Thyroid gland (tissue), 4 donors: ENCODE results near the gene CDC42EP1. TPM values are rescaled to one million over a fixed set of nuclear protein-coding genes. Genes with fewer than 3 reads are reported as not detected.

Experiments
- DNase-seq, 2 donors: peaks; one replicate each; pipeline ENCODE4 v3.0.0-alpha.2; 2019
- H3K27ac ChIP-seq, 3 donors: fragments of 200-600 bp; sonication (generic); 1 replicate in 2 of 3; 2 replicates in 1 of 3; pipeline ENCODE4 v1.5.1; 2016 to 2019; ENCODE audit warnings: mild to moderate bottlenecking in 1 of 3, moderate library complexity in 1 of 3
- H3K27me3 ChIP-seq: fragments of 200-600 bp; sonication (generic); one replicate; pipeline ENCODE4 v1.5.1; 2019
- H3K36me3 ChIP-seq, 2 donors: fragments of 200-600 bp; sonication (generic); one replicate each; pipeline ENCODE4 v1.5.1; 2016 to 2019
- H3K4me1 ChIP-seq, 2 donors: fragments of 200-600 bp; sonication (generic); one replicate each; pipeline ENCODE4 v1.5.1; 2017 to 2019
- H3K4me3 ChIP-seq, 3 donors: fragments of 200-600 bp; sonication (generic); replicated peaks in 1 of 3; 1 replicate in 2 of 3; 2 replicates in 1 of 3; pipeline ENCODE4 v1.5.1; 2016; ENCODE audit warnings: mild to moderate bottlenecking in 1 of 3
- H3K9me3 ChIP-seq: fragments of 200-600 bp; sonication (generic); one replicate; pipeline ENCODE4 v1.5.1; 2017
- CTCF ChIP-seq, 6 experiments: fragments of 200-600 bp in 3 of 6; fragments of 450-650 bp in 3 of 6; sonication (generic) in 3 of 6; IDR thresholded peaks; one replicate each; pipeline ENCODE4 v1.5.1; 2016 to 2019; ENCODE audit warnings: antibody characterized with exemption in 6 of 6, mild to moderate bottlenecking in 2 of 6, inconsistent platforms in 1 of 6, moderate library complexity in 1 of 6
- POLR2A ChIP-seq, 2 donors: fragments of 450-650 bp; IDR thresholded peaks; one replicate each; pipeline ENCODE4 v1.6.1; 2017; ENCODE audit warnings: antibody characterized with exemption in 2 of 2, mild to moderate bottlenecking in 2 of 2, moderate library complexity in 1 of 2
- WGBS, 2 donors: methylation state at CpG; one replicate each; pipeline ENCODE4 v1.1.5; 2017; 5-methylcytosine and 5-hydroxymethylcytosine counted together
- intact Hi-C: fragments of 100-400 bp; cut with DNase I; formaldehyde crosslinking; loops from one replicate; pipeline ENCODE4 v1.15.1; 2023
- total RNA-seq, 4 donors: library from RNA; depleted of rRNA; stranded (reverse); fragments of >200 nt; gene quantifications; one replicate each; pipeline ENCODE4 v1.2.3, GENCODE V29; 2016

CDC42EP1 gene
- total RNA-seq = 10 to 100 TPM; 15.7 to 23.3 (median 18.3) TPM

DNA sequence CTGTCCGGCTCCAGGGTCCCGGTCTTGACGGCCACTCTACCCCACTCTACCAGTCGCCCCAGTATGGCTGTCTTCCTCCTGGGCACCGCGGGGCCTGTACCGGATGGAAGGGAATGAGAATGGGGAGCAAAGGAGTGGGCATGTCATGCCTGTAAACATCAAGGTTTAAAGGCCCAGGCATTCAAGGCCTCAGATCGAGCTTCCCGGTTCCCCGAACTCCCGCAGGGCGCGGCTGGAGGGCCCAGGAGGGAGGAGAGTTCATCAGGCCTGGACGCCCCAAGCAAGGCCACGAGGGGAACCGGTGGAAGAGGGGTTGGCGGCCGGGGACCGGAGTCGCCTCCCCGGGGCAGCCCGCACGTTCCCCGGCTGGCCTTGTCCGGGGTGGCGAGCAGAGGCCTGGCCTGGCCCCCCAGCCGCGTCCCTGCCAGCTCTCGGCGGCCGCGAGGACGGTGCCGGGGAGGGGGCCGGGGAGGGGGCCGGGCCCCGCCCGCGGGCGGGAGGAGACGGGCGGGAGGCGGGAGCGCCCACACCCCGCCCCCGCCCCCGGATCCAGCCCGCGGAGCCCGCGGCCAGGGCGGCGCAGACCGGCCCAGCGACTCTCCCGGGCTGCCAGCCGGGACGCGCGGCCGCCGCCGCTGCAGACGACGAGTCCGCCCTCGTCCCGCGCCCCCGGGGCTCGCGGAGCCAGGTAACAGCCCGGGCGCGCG lies at the start of gene CDC42EP1:
TSS of gene CDC42EP1 (plus strand) at position 580 of the 707 bp plus-strand sequence. CDS start 5,870 bp downstream, outside the sequence.
- Histone ChIP-seq H3K4me1 (peaks cover 20 to 46% of the 10 kb centered on the region in 2 donors), H3K27ac (peak within 1 kb of the TSS; percentile 98 to 99 (median 98)), H3K36me3 (no peaks in the 10 kb centered on the region), H3K27me3 (no peaks in the 10 kb centered on the region), H3K9me3 (no peaks in the 10 kb centered on the region), H3K4me3 (peak within 1 kb of the TSS; percentile 68 to 88 (median 77))
- DNase-seq = peak; percentile 61
- TF ChIP-seq CTCF (IDR thresholded peaks at IDR 0.05) (no peak), POLR2A (IDR thresholded peaks at IDR 0.05) (peak; percentile 49 to 74)
- WGBS, 2 donors = 24 to 30% methylated on average over 15 to 16 of the region's 76 CpGs
- intact Hi-C loops = no loop called here

- TF ChIP-seq CTCF (IDR thresholded peaks at IDR 0.05) (no peak), POLR2A (IDR thresholded peaks at IDR 0.05) (no peak)
- no peaks in the 10 kb centered on the region for H3K9me3 ChIP-seq
- H3K4me3 ChIP-seq = no peak overlapping the region
- no peaks in the 10 kb centered on the region for H3K36me3 ChIP-seq
- H3K27ac ChIP-seq = peak overlapping the region in 1 of 3 donors; percentile 33
- intact Hi-C loops = no loop called here
- peaks cover 7 to 23% of the 10 kb centered on the region in 2 donors for H3K4me1 ChIP-seq
- no peak for DNase-seq
- no peaks in the 10 kb centered on the region for H3K27me3 ChIP-seq
- 86% methylated on average over 6 of the region's 6 CpGs for WGBS, 2 donors
Observed at GRCh38 chr22:37511395-37512104, 48.7 kb upstream of the CDC42EP1 start.

DNA sequence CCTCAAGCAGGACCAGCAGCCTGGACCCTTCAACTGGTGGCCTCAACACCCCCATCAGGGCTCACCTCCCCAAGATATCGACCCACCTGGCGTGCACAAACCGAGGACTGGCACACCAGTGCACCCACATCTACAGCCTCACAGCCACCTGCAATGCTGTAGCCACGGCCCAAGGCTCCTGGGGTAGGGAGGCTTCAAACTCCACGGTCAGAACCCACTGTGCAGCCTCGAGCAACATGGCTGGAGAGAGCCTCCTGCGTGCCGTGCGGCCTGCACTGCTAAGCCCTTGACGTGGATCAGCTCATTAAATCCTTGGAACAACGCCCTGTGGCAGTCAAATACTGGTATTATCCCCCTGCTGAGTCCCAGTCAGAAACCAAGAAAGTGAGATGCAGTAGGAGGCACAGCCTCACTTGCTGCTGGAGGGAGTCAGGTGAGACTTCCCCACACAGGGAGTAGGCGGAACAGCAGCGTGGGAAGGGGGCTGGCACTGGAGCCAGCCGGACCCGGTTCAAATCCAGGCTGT lies 45.7 kb upstream of the CDC42EP1 start:
- intact Hi-C loops = no loop called here
- H3K27me3 ChIP-seq = no peaks in the 10 kb centered on the region
- H3K9me3 ChIP-seq = no peaks in the 10 kb centered on the region
- H3K36me3 ChIP-seq = no peaks in the 10 kb centered on the region
- no peak for TF ChIP-seq POLR2A (IDR thresholded peaks at IDR 0.05)
- TF ChIP-seq CTCF (IDR thresholded peaks at IDR 0.05) = no peak
- H3K4me1 ChIP-seq = peaks cover 10 to 23% of the 10 kb centered on the region in 2 donors
- H3K4me3 ChIP-seq = no peak overlapping the region
- H3K27ac ChIP-seq = no peak overlapping the region
- 82 to 84% methylated on average over 8 to 15 of the region's 15 CpGs for WGBS, 2 donors
- no peak for DNase-seq

GRCh38 chr22:37515901-37516300 lies 44.4 kb upstream of the CDC42EP1 start:
- no peak for TF ChIP-seq CTCF (IDR thresholded peaks at IDR 0.05)
- TF ChIP-seq POLR2A (IDR thresholded peaks at IDR 0.05) = no peak

More at GRCh38 chr22:37515901-37516300, 44.4 kb upstream of the CDC42EP1 start:
- no peak for DNase-seq
- intact Hi-C loops = no loop called here
- WGBS, 2 donors = 94 to 98% methylated on average over 9 to 20 of the region's 23 CpGs
- no peak overlapping the region for H3K4me3 ChIP-seq
- H3K27me3 ChIP-seq = no peaks in the 10 kb centered on the region
- peaks cover 10 to 23% of the 10 kb centered on the region in 2 donors for H3K4me1 ChIP-seq
- H3K27ac ChIP-seq = no peak overlapping the region
- H3K36me3 ChIP-seq = no peaks in the 10 kb centered on the region
- no peaks in the 10 kb centered on the region for H3K9me3 ChIP-seq
